HK-2 (cell line): ENCODE results near the gene CHST12.
"Not testable (repeated sequence)": the region's sequence is repeated elsewhere in the genome, so short reads cannot be mapped to it uniquely, and the experiment has no call there.

Source experiments
- DNase-seq: peaks from one replicate; pipeline ENCODE4 v3.0.0-alpha.2; 2018; ENCODE audit not compliant: unreplicated experiment

Gene CHST12

DNA sequence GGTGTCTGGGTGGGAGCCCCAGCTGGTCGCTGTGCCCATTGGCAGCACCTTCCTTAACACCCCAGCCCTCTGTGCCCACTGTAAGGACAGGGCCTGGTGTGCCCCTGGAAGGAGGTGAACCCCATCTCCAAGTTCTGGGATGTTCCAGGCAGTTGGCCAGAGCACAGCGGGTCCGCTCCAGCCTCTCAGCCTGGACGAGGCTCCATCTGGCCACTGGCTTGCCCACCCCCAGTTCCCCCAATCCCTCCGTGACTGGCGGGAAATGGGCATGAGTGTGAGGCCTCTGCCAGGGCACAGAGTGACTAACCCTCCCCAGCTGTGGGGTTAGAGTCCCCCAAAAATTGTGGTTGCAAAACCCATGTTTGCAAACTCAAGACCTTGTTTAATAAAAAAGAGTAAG lies 57.2 kb downstream of the CHST12 start:
- DNase-seq = no peak

DNA sequence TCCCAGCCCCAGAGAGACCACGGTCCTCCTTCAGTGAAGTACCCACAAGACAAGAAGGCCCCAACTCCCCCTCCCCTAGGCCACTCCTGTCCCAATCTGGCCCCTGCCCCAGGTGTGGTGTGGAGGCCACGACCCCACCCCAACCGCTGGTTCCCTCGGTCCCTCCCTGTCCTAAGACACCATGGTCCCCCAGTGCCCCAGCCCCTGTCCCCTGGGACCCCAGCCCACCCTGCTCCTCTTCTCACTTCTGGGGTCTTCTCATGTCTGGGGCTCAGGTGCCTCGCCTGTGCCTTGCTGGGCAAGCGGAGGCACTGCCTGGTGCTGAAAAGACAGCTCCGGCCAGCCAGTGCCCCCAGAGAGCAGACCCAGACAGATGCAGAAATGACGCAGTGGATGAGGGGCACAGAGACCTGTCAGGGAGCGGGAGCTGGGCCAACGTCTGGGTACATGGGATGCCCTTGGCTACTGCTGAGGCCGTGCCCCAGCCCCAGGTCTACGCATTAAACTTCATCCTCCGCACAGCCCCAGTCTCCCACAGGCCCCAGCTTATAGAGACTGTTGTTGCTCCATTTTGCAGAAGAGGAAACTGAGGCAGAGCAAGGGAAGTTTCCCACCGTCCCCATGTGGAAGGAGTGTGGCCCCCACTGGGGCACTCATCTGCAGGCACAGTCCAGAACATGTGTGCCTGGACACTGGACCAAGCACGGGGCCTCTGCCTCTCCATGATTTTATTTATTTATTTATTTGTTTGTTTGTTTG lies 58.0 kb downstream of the CHST12 start:
- no peak for DNase-seq

DNA sequence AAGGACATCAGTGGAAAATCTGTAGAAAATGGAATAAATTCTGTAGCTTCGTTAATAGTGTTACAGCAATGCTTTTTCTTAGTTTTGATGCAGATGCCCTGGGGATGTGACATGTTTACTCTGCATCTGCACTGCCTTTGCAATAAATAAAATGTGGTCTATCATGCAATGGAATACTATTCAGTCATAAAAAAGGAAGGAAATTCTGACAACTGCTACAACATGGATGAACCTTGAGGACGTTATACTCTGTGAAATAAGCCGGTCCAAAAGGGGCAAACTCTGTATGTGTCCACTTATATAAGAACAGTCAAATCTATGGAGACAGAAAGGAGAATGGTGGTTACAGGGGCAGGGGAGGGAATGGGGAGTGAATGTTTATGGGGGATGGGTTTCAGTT lies 59.3 kb downstream of the CHST12 start:
- DNase-seq = no peak

DNA sequence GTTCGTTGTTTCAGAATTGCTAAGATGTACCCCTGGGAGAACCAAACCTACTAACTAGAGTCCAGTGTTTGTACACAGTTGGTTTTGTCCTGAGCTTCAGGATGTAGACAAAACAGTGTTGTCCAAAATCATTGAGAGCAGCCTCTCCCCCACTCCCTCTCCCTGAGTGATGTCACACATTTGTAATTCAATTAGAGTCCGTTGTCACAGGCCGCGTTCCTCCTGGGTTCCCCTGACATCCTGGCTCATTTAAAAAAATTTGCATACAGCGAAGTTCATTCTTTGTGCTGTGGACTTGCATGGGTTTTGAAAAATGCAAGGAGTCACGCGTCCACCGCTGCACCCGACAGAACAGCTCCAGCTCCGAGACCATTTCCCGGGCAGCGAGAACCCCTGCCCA lies 62.5 kb downstream of the CHST12 start:
- DNase-seq = no peak

DNA sequence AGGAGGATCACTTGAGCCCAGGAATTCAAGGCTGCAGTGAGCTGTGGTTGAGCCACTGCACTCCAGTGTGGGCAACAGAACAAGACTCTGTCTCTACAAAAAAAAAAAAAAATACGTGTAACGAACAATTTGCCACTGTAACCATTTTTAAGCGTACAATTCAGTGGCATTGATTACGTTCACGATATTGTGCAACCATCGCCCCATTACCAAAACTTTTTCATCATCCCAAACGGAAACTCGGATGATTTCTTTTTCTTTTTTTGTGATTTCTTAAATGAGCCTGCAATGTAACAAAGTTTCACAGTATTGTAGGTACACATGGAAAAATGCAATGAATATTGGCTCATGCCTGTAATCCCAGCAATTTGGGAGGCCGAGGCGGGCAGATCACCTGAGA lies 63.3 kb downstream of the CHST12 start:
- DNase-seq = no peak

DNA sequence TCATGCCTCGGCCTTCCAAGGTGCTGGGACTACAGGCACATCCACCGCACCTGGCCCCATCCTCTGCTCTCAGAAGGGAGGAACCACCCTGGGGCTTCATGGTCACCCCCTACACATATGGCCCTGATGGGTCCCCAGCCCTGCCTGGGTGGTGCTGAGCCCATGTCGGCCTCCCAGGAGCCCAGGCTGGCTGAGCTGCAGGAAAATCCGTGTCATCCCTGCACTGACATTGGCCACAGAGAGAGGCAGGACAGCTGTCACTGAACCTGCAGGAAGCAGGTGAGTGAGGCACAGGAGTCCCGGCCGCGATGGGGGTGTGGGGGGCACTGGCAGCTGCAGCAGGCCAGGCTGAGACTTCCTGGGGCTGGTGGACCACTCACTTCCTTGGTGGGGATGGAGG lies 64.8 kb downstream of the CHST12 start:
- DNase-seq = no peak

DNA sequence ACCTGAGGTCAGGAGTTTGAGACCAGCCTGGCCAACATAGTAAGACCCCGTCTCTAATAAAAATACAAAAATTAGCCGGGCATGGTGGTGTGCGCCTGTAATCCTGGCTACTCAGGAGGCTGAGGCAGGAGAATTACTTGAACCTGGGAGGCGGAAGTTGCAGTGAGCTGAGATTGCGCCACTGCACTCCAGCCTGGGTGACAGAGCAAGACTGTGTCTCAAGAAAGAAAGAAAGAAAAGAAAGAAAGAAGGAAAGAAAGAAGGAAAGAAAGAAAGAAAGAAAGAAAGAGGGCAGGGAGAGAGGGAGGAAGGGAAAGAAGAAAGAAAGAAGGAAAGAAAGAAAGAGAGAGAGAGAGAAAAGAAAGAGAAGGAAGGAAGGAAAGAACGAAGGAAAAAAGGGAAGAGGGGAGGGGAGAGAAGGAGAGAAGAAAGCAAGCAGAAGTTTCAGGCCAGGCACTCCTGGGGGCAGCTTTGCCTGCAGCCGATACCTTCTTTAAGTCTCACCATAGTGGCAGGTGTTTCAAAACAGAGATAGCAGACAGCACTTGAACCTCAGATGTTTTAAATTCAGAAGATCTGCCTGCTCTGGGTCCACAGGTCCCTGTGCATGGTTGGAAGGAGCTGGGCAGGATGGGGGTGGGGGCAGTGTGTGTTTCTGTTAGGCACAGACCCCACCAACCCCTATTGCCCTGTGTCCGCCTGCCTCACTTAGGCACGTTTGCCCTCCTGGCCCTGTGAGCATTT lies 66.2 kb downstream of the CHST12 start:
- DNase-seq = not testable (repeated sequence)

DNA sequence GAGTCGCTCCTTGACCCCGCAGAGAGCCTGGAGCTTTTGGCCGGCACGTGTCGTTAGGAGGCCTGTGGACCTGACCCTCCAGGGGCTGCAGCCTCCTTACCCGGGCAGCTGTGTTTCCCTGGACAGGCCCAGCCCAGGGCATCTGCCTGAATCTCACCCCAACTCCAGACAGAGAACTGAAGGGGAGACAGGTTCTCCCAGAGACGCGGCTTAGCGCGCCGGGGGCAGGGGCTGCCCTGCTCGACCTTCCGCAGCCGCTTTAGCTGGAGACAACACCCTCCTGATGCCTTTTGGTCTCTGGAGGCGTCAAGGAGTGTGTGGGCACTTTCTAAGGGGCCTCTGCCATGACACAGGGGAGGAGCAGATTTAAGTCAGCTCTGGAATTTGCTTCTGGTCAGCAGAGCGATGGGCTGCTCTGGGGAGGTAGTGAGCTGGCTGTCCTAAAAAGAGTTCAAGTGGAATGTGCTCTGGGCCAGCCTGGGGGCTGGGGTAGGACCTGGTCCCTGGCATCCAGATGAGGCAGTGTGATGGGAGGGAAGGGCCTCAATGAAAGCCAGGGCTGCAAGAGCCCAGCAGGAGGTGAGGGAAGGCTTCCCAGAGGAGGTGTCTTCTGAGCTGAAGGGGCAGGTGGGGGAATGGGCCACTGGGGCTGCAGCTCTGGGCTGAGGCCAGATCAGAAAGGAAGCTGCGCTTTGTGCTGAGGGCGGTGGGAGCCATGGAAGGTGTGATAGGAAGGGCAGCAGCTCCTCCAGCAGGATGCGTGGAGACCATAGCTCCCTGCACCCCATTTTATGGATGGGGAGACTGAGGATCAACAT lies 67.0 kb downstream of the CHST12 start:
- no peak for DNase-seq

DNA sequence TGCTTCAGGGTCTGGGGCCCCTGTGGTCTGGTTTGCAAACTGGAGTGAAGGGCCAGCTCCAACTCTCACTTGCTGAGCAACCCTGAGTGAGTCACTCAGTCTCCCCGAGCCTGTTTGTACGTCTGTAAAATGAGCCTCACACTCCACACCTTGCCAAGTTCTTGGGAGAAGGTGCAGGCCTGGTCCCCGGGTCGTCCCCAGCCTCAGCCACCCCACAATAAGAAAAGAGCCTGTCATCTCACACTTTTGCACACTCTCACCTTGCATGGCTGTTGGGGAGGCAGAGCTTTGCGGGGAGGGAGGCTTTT lies 67.6 kb downstream of the CHST12 start:
- no peak for DNase-seq

DNA sequence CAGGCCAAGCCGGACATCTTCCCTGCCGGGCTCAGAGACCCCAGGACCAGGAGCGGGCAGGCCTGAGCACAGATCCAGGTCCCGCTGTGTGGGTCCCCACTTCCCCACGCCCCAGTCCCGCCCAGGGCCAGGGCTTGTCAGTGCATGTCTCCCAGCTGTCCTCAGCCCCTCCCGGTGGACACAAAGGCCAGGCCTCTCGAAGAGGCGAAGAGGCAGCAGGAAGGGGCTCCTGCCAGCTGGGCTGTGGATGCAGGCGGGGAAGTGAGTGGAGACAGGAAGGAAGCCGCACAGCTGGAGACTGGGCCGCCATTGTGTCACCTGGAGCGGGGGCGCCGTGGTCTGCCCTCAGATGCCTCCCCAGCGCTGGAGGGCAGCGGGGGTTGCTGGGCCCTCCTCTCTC lies 68.0 kb downstream of the CHST12 start:
- no peak for DNase-seq

DNA sequence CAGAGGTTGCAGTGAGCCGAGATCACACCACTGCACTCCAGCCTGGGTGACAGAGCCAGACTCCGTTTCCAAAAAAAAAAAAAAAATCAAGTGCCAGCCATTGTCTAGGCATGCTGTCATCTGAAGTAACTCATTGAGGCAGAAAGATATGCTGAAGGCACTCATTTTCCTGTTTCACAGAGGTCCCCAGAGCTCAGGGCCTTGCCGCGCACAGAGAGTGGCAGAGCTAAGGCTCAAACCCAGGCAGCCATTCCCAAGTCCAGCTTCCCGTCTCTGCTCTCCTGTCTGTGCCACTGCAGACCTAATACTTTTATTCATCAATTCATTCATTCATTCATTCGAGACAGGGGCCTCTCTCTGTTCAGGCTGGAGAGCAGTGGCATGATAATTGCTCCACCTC lies 69.3 kb downstream of the CHST12 start:
- no peak for DNase-seq

DNA sequence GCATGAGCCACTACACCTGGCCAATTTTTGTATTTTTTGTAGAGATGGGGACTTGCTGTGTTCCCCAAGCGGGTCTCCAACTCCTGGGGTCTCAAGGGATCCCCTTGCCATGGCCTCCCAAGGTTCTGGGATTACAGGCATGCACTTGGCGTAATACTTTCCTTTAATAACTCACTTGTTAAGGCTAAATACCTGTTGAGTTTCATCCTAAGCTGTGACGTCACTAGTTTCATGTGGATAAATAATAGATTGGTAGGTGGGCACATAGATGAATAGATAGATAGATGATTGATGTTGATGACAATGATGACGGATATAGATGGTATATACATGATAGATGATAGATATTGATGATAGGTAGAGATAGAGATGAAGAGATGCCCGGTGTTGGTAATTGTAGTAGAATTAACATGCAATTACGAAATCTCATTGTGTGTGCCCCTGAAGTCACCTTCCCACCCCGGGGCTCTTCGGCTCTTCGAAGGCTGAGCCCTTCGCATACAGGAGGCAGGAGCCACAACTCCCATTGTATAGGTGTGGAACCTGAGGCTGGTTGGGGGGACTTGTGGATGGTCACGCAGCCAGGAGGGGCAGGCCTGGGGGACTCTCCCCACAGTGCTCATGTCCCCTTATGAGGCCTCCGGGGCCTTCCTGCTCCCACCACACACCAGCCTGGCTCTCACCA lies 70.2 kb downstream of the CHST12 start:
- no peak for DNase-seq

DNA sequence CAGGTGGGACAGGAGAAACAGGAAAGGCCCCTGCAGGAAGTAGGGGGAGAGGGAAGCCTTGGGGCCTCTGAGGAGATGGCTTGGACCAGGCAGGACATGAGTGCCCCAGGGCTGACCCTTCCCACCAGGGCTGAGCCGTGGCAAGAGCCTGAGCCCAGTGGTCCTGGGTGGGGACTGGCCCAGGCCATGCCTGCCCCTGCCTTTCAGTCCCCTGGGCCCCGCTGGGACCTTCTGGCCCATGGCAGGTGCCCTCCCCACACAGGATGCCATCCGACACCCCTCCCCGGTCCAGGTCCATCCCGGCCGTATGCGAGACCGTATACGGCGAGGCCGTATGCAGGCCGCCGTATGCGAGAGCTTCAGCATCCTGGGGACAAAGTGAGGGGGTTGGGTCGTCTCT lies 70.8 kb downstream of the CHST12 start:
- no peak for DNase-seq

DNA sequence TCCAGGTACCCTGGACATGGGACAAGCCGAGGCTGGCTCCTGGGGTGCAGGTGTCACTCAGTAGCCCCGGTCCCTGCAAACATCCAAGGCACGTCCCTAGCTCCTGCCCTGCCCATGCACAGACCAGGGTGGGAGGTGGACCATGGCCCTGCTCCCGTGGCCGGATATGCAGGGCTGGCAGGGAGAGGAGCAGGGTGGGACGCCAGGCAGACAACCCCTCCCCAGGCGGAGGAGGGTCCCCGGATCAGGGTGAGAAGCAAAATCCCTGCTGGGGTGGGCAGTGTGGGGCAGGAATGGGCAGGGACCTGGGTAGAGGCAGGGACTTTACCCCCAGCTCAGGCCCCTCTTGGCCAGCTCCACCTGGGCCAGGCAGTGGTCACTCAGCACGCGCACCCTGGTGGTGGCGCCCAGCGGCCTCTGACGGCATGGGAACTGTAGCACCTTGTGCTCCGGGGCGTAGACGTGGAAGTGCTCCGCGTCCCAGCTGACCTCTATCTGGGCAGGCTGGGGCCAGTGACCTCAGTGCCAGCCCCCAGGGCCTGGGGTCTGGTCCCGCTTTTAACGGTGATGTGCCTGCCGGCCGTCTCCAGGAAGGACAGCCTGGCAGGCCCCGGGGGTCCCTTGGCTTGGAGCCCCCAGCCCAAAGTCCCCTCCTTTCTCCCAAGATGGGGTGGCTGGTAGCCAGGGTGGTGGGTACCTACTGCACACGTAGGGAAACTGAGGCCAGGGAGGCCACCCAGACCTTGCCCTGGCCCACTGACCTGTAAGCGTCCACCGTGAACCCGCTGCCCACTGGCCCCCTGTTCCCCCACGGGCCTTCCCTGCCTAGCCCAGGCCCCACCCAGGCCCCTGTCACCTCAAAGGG lies 71.6 kb downstream of the CHST12 start:
- no peak for DNase-seq

DNA sequence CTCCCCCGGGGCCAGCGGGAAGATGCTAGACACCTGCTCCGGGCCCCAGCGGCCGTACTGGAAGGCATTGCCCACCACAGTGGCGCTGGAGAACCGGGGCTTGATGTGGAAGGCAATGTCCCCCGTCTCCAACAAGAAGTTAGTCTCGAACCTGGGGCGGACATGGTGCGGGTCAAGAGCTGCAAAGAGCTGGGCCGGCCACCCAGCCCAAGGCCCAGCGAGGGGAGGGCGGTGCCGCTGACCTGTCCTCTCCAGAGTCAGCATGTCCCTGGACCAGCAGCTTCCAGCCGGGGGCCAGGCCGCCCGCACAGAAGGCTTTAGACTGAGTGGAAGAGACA lies 72.2 kb downstream of the CHST12 start:
- no peak for DNase-seq

DNA sequence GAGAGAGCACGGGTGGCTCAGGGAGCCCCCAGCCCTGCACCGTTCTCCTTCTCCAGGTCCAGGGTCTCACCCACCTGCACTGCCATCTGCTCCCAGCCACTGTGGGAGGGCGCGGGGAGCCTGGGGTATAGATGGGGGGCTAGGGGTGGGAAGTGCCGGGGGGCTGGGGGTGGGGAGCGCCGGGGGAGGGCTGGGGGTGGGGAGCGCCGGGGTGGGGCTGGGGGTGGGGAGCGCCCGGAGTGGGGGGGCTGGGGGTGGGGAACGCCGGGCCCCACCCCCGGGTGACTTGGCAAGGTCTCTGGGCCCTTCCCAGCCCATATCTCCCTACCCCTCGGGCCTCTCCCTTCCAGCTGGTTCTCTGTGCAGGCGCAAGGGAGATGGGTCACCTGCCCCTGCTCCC lies 72.9 kb downstream of the CHST12 start, which contains the start of gene GRIFIN:
GRIFIN (minus strand) TSS at position 101 of the 400 bp plus-strand sequence; CDS start at position 86, 15 bp downstream.
- no peak for DNase-seq

DNA sequence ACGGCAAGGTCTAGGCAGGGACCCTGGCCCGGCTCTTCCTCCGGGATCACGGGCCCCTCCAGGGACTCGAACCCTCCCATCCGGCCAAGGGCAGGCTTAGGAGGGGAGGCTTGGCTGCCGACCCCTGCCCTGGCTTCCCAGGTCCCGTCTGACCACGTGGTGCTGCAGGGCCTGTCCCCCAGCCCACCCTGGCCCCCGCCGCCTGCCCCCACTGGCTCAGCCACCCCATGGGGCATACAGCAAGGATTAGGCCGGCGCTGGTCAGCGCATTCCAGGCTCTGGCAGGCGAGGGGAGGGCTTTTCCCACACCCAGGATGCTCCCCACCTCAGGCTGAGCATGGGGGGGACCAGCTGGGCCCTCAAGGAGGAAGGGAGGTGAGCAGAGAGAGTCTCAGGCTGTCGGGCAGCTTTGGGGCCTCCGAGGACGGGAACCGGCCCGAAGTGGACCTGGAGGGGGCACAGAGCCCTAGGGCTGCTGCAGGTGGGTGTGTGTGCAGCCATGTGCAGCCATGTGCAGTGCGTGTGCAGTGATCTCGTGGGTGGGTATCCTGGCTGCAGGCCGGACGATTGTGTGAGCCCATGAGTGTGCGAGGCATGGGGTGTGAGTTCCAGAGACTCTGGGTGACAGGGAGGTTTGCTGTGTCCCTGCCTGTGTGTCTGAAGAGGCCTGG lies 73.5 kb downstream of the CHST12 start:
- DNase-seq = no peak

DNA sequence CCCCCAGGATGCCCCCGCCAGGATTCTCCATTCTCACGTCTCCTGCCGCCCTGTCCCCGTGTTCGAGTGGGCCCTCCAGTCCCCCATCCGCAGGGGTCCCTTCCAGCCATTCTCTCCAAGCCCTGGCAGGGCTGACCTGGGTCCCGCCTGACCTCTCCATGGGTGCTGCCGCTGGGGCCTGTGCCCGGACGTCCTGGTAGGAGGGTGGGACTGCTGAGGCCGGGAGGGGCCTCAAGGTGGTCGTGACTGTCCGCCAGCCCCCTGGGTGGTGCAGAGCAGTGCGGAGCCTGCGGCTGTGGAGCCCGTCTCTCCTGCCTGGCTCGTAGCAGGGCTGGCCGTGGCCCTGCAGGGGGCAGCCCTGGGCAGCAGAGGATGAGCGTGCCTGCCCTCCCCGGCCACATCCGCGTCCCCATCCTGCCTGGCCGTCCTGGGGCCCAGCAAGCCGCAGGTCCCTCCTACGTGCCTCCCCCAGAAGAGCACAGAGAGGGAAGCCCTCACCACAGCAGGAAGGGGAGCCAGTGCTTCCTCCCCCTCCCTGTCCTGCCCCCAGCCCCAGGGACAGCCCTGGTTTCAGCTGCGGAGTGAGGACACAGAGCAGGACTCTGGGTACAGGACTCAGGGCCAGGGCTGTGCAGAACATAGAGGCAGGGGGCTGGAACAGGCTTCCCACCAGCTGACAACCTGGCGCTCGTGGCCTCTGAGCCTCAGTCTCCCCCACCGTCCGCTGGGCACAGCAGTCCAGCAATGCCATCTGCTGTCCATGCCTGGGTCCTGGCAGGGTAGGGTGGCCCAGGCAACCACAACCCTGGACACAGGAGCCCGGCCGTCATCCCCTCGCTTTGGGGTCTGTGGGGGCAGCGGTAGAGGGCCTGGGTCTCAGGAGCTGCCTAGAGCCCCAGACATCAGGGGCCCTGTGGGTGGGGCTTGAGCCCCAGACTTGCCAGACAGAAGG lies 74.3 kb downstream of the CHST12 start:
- DNase-seq = peak; percentile 78

DNA sequence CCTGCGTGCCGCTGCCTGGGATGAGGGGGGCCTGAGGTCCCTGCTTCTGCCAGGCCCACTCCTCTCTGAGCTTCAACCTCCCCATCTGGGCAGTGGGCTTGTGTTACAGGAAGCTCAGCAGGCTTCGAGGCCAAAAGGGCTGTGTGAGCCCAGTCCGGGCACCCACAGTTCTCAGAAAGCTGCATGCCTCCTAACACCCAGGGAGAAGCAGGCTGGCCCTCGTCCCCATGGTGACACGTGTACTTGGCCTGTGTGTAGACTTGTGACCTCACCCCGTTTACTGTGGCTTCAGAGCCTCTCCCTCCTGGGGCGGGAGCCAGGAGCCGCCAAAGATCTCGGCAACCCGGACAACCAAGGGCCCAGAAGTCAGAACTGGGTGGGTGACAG lies 75.0 kb downstream of the CHST12 start:
- DNase-seq = peak; percentile 69

DNA sequence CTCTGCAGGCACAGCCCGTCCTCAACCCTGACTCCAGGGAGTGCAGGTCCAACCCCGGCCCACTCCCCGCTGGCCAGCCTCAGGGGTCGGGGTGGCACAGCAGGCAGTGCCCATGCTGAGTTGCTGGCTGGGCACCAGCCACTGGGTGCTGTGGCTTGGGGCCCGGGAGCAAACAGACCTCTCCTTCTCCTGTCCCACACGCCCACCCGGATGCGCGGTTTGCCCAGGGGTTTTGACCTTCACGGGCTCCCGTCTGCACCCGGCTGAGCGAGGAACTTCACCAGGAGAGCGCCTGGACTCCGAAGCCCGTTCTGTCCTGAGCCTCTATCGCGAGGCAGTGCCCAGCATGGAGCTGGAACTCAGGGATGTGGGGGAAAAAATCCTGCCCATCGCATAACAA lies 75.4 kb downstream of the CHST12 start:
- DNase-seq = no peak
